Lung (tissue), 12 donors: ENCODE data around the gene SLC9C2. TPM values are rescaled to one million over a fixed set of nuclear protein-coding genes. Genes with fewer than 3 reads are reported as not detected.

Experiments used
- ATAC-seq: fragments of 200-7000 bp; cut with Tn5 transposase; one replicate; pipeline ENCODE4 v1.9.1; 2020; ENCODE audit warnings: moderate number of reproducible peaks; ENCODE audit not compliant: insufficient read depth, low FRiP score
- DNase-seq, 3 donors: peaks; one replicate each; pipeline ENCODE4 v3.0.0-alpha.2; 2013 to 2017
- H3K27ac ChIP-seq, 2 donors: one replicate each; pipeline ENCODE4 v1.5.1; 2013; ENCODE audit warnings: mild to moderate bottlenecking in 2 of 2, moderate library complexity in 2 of 2, control low read depth in 1 of 2, inconsistent platforms in 1 of 2, low read depth in 1 of 2, low read length in 1 of 2
- H3K27me3 ChIP-seq, 3 donors: one replicate each; pipeline ENCODE4 v1.5.1; 2013; ENCODE audit warnings: low read length in 2 of 3; ENCODE audit not compliant: control insufficient read depth in 3 of 3, insufficient read depth in 3 of 3
- H3K36me3 ChIP-seq, 4 donors: one replicate each; pipeline ENCODE4 v1.5.1; 2013; ENCODE audit warnings: low read length in 4 of 4, mild to moderate bottlenecking in 1 of 4, moderate library complexity in 1 of 4; ENCODE audit not compliant: control insufficient read depth in 4 of 4, insufficient read depth in 4 of 4
- H3K4me1 ChIP-seq, 5 donors: one replicate each; pipeline ENCODE4 v1.5.1; 2013; ENCODE audit warnings: low read length in 5 of 5, mild to moderate bottlenecking in 2 of 5, moderate library complexity in 1 of 5; ENCODE audit not compliant: control insufficient read depth in 5 of 5, insufficient read depth in 5 of 5
- H3K4me3 ChIP-seq: one replicate; pipeline ENCODE4 v1.5.1; 2013; ENCODE audit warnings: mild to moderate bottlenecking, control low read depth, moderate library complexity
- H3K9ac ChIP-seq, 2 donors: one replicate each; pipeline ENCODE4 v1.5.1; 2013; ENCODE audit warnings: low read length in 2 of 2, control low read depth in 1 of 2; ENCODE audit not compliant: insufficient read depth in 1 of 2
- H3K9me3 ChIP-seq, 4 donors: one replicate each; pipeline ENCODE4 v1.5.1; 2013; ENCODE audit warnings: low read length in 3 of 4, mild to moderate bottlenecking in 1 of 4, moderate library complexity in 1 of 4; ENCODE audit not compliant: control insufficient read depth in 4 of 4, insufficient read depth in 3 of 4
- WGBS, 2 donors: extraction: QIAGEN DNeasy Blood & Tissue Kit; methylation state at CpG; one replicate each; pipeline ENCODE4 v1.1.7; 2013; 5-methylcytosine and 5-hydroxymethylcytosine counted together
- polyA plus RNA-seq, 2 donors: library from polyadenylated mRNA; stranded (reverse); fragments of 200-250 nt; gene quantifications; one replicate each; pipeline ENCODE4 v1.2.1, GENCODE V29; 2013
- total RNA-seq, 2 donors: library from RNA; depleted of rRNA in 1 of 2; stranded (reverse); fragments of >200 nt in 1 of 2; gene quantifications; one replicate each; pipeline ENCODE4 v1.2.1, GENCODE V29; 2014 to 2021
- TF ChIP-seq, protein P1 (sequence below): IDR thresholded peaks from 2 replicates; pipeline ENCODE4 v1.5.1; 2012; ENCODE audit warnings: mild to moderate bottlenecking; ENCODE audit errors: control extremely low read depth, extremely low read depth
- donor health status: control.
- donor health status: control.
- donor health status: Bipolar disorder and iron deficiency.
- donor health status: healthy.
- donor health status: DM: yes; HTN: yes; CAD: no.

The SLC9C2 gene
- total and polyA plus RNA-seq, 4 donors: 0.05 to 0.98 (median 0.60) TPM

GRCh38 chr1:173554541-173555250 lies 48.2 kb downstream of the SLC9C2 start:
- Histone ChIP-seq H3K4me3 (no peak overlapping the region), H3K36me3 (no peaks in the 10 kb centered on the region), H3K27me3 (no peaks in the 10 kb centered on the region), H3K4me1 (no peaks in the 10 kb centered on the region), H3K9ac (no peak overlapping the region), H3K9me3 (no peaks in the 10 kb centered on the region), H3K27ac (no peak overlapping the region)
- TF ChIP-seq, protein P1, sequence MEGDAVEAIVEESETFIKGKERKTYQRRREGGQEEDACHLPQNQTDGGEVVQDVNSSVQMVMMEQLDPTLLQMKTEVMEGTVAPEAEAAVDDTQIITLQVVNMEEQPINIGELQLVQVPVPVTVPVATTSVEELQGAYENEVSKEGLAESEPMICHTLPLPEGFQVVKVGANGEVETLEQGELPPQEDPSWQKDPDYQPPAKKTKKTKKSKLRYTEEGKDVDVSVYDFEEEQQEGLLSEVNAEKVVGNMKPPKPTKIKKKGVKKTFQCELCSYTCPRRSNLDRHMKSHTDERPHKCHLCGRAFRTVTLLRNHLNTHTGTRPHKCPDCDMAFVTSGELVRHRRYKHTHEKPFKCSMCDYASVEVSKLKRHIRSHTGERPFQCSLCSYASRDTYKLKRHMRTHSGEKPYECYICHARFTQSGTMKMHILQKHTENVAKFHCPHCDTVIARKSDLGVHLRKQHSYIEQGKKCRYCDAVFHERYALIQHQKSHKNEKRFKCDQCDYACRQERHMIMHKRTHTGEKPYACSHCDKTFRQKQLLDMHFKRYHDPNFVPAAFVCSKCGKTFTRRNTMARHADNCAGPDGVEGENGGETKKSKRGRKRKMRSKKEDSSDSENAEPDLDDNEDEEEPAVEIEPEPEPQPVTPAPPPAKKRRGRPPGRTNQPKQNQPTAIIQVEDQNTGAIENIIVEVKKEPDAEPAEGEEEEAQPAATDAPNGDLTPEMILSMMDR: no peak
- 85 to 95% methylated on average over 6 of the region's 6 CpGs for WGBS, 2 donors
- ATAC-seq (no peak), DNase-seq (no peak)

DNA sequence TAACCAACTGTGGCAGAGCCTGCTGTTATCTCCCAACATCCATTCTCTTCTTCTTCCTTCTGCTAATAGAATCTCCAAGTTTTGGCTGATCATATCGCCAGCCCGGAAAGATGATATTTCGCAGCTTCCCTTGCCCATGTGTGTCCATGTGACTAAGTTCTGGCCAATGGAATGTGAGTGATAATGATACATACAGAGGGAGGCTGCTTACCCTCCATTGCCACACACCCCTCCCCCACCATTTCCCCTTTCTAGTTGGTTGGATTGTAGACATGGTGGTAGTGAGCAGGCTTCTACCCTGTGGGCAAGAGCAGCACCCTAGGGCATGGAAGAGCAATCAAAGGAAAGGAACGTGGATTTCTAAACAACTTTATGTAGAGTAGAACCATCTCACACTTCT lies 48.8 kb downstream of the SLC9C2 start:
- DNase-seq (no peak), ATAC-seq (no peak)
- Histone ChIP-seq H3K9ac (no peak overlapping the region), H3K36me3 (no peaks in the 10 kb centered on the region), H3K4me3 (no peak overlapping the region), H3K9me3 (no peaks in the 10 kb centered on the region), H3K27ac (no peak overlapping the region), H3K27me3 (no peaks in the 10 kb centered on the region), H3K4me1 (no peaks in the 10 kb centered on the region)
- 87 to 93% methylated on average over 4 of the region's 4 CpGs for WGBS, 2 donors
- TF ChIP-seq, protein P1: no peak

DNA sequence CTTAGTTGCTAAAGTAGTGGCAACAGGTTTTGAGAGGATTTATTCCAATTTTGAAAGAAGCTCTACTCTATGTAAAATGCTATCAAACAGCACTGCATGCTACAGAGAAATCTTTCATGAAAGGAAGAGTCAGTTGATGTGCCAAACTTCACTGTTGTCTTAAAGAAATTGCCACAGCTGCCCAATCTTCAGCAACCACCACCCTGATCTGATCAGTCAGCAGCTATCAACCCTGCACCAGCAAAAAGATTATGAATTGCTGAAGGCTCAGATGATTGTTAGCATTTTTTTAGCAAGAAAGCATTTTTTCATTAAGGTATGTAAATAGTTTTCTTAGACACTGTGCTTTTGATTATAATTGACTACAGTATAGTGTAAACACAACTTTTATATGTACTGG lies 49.6 kb downstream of the SLC9C2 start:
- Histone ChIP-seq H3K4me1 (no peaks in the 10 kb centered on the region), H3K27ac (no peak overlapping the region), H3K4me3 (no peak overlapping the region), H3K9ac (no peak overlapping the region), H3K36me3 (no peaks in the 10 kb centered on the region), H3K9me3 (no peaks in the 10 kb centered on the region), H3K27me3 (no peaks in the 10 kb centered on the region)
- TF ChIP-seq, protein P1: no peak
- ATAC-seq (no peak), DNase-seq (no peak)

- 84 to 91% methylated on average over 3 of the region's 3 CpGs for WGBS, 2 donors
- TF ChIP-seq, protein P1: no peak
- Histone ChIP-seq H3K4me3 (no peak overlapping the region), H3K9me3 (no peaks in the 10 kb centered on the region), H3K27me3 (no peaks in the 10 kb centered on the region), H3K36me3 (no peaks in the 10 kb centered on the region), H3K4me1 (no peaks in the 10 kb centered on the region), H3K27ac (no peak overlapping the region), H3K9ac (no peak overlapping the region)
- ATAC-seq: no peak
- DNase-seq: no peak
Measured at GRCh38 chr1:173551699-173552098, 51.2 kb downstream of the SLC9C2 start.
